Retinal pigment epithelial cell (primary cell): ENCODE data around the gene CTIF.

ENCODE experiments used
- DNase-seq: peaks from one replicate; pipeline ENCODE4 v3.0.0-alpha.2; 2010; ENCODE audit warnings: low read depth
- H3K4me3 ChIP-seq: 2 replicates; pipeline ENCODE4 v1.5.1; 2011; ENCODE audit warnings: mild to moderate bottlenecking, low read length, control low read depth, moderate library complexity
- CTCF ChIP-seq: conservative IDR thresholded peaks from 2 replicates; pipeline ENCODE4 v1.5.1; 2011; ENCODE audit warnings: low read depth, low read length, control low read depth, inconsistent platforms

CTIF gene

GRCh38 chr18:48767090-48767690 is 228.4 kb downstream of the CTIF start:
- no peak for TF ChIP-seq CTCF
- DNase-seq: peak; percentile 76
- H3K4me3 ChIP-seq: no peak overlapping the region

- TF ChIP-seq CTCF: peak; percentile 29
- H3K4me3 ChIP-seq: no peak overlapping the region
- DNase-seq: no peak
Measured at GRCh38 chr18:48769006-48769636, 230.3 kb downstream of the CTIF start.

- DNase-seq: no peak
- no peak for TF ChIP-seq CTCF
- no peak overlapping the region for H3K4me3 ChIP-seq
Measured at GRCh38 chr18:48770243-48770642, 231.4 kb downstream of the CTIF start.

GRCh38 chr18:48771641-48772375 is 233.0 kb downstream of the CTIF start:
- H3K4me3 ChIP-seq: no peak overlapping the region
- peak; percentile 37 for DNase-seq
- TF ChIP-seq CTCF: no peak

- no peak for TF ChIP-seq CTCF
- DNase-seq: no peak
- H3K4me3 ChIP-seq: no peak overlapping the region
Measured at GRCh38 chr18:48772457-48772856, 233.6 kb downstream of the CTIF start.

- H3K4me3 ChIP-seq: no peak overlapping the region
- TF ChIP-seq CTCF: no peak
- DNase-seq: no peak
Measured at GRCh38 chr18:48773821-48774220, 235.0 kb downstream of the CTIF start.
